Stimulated activated CD4-positive, alpha-beta T cell treated with anti-CD3 and anti-CD28 coated beads, Interleukin-2, amount 100 ng/mL, for 4 hours (primary cell): ENCODE results near the gene DNLZ.
"Not testable (repeated sequence)": the region's sequence is repeated elsewhere in the genome, so short reads cannot be mapped to it uniquely, and the experiment has no call there.

Source experiments
- DNase-seq: peaks from one replicate; pipeline ENCODE4 v3.0.0-alpha.2; 2020; ENCODE audit warnings: low read depth

DNLZ gene

DNA sequence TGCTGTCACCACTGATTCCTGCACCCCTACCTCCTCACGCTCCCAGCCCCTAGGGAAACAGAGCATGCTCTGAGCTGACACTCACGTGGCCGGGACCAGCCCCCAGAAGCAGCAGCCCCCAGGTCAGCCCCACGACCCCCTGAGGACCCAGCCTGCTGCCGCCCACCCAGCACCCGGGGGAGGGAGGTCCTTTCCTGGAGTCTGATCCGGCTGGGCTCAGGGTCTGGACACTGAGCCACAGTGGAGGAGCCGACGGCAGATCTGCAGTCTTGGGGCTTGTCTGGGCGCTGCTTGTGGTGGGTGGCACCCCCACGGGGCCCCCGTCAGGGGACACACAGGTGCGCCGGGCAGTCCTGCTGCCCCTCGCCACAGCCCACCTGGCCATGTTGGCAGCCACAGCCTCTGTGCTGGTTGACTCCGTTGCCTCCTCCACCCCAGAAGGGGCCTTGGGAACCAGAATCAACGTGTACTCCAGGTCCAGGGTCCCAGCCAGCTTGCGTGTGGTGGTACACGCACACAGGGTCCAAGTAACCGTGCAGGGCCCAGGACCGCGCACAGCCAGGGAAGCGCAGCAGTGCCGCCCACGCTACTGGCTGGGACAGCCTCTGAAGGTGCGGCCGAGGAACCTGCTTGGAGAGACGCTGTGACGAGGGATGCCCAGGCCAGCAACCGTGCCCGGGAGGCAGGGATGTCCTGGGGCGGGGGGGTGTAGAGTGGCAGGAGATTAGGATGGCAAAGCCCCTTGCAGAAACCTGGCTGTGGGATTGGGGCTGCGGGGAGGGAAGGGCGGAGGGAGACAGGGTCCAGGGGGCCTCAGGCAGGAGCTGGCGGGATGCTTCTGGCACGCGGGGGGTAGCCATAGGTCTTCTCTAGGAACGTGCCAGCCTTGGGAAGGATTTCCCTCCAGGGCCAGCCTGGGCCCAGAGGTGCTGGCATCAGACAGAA lies 3.5 kb downstream of the DNLZ start:
- no peak for DNase-seq

GRCh38 chr9:136358888-136359287 lies 4.7 kb downstream of the DNLZ start:
- DNase-seq: no peak

DNA sequence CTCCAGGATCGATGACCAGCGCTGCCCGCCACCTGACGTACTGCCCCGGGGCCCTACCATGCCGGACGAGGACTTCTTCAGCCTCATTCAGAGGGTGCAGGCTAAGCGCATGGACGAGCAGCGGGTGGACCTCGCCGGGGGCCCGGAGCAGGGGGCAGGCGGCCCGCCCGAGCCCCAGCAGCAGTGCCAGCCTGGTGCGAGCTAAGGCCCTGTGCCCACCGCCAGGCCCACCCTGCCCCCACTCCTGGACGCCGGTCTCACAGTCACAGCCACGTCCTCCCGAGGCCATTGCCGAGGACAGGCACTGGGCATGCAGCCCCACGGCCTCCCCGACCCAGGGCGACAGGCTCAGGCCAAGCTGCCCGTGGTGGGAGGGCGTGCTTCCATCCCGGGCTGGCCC lies 5.5 kb downstream of the DNLZ start:
- DNase-seq: no peak

GRCh38 chr9:136357202-136357725 lies 6.3 kb downstream of the DNLZ start:
- no peak for DNase-seq

- no peak for DNase-seq
These were observed 7.7 kb downstream of the DNLZ start for GRCh38 chr9:136355616-136356557.

- no peak for DNase-seq
These were observed 8.9 kb downstream of the DNLZ start for GRCh38 chr9:136354592-136355085.

- DNase-seq: no peak
These were observed 9.6 kb downstream of the DNLZ start for GRCh38 chr9:136353757-136354488.

DNA sequence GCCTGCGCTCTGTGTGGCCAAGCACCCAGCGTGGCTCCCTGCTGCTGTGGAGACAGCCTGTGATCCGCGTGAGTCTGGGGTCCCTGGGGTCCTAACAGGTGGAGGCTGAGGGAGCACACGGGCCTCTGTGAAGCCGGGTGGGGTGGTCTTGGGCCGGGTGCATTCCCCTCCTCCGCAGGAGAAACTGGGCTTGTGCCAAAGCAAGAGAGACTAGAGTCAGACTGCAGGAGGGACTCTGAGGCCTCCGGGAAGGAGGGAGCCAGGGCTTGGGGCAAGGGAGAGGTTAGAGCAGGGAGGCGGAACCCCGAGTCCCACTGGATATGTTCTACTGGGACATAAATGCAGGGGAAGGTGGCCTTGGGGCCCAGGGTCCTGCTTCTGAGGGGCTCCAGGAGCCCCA lies 10.5 kb downstream of the DNLZ start:
- DNase-seq: no peak

GRCh38 chr9:136352682-136353081 lies 10.9 kb downstream of the DNLZ start:
- no peak for DNase-seq

DNA sequence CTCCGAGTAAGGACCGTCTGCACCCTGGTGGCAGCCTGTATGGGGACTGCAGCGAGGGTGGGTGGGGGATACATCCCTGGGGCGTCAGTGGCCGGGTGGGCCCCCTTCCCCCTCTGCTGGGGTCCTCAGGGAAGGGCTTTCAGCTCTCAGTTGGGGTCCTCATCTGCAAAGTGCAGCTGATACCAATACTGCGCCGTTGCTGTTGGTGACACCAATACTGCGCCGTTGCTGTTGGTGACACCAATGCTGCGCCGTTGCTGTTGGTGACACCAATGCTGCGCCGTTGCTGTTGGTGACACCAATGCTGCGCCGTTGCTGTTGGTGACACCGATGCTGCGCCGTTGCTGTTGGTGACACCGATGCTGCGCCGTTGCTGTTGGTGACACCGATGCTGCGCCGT lies 11.7 kb downstream of the DNLZ start:
- not testable (repeated sequence) for DNase-seq

GRCh38 chr9:136351252-136351800 lies 12.2 kb downstream of the DNLZ start:
- no peak for DNase-seq

- no peak for DNase-seq
These were observed 14.0 kb downstream of the DNLZ start for GRCh38 chr9:136349546-136349945.

DNA sequence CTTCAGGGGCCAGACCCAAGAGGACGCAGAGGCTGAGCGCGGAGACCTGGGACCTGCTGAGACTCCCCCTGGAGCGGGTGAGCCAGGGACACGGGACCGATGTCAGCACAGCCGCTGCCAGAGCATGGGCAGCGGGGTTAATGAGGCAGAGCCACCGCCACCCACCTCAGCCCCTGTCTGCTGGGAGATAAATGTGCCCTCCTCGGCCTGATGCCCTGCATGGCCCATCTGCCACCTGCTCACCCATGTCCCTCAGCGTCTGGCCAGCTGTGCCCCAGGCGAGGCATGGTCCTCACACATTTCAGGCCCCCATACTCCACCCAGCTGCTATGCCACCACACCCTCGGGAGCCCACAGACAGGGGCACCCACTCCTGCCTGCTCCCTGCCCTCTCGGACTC lies 14.9 kb downstream of the DNLZ start:
- no peak for DNase-seq

DNA sequence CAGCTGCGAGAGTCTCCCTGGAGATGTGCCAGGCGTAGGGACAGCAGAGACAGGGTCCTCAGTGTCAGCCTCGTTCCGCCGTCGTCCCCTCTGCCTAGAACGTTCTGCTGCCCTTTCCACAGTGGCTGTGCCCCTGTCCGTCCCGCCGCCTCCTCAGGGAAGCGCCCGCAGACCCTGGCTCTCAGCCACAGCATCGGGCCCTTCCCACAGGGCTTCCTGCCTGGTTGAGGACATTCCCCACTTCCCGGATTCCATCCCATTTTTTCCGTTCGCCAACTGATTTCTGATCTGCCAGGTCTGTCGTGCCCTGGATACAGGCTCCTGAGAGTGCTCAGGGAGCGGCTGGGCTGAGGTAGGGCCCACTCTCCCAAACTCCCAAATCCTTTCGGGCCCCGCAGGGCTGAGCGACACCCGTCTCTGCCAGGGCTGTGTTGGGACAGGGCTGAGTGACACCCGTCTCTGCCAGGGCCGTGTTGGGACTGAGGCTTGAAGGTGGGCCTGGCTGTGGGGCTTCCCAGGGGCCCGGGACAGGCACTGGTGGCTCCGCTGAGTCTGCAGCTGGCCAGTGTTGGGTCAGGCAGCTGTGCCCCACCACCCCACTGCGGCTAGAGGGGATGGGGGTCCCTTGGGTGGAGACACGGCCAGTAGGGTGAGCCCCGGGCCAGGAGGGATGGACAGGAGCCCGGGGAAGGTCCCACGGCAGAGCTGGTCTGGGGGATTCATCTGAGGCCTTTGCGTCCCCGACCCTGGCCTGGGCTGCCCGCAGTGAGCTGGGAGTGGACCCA lies 15.9 kb downstream of the DNLZ start:
- no peak for DNase-seq

- DNase-seq: no peak
These were observed 16.5 kb downstream of the DNLZ start for GRCh38 chr9:136346927-136347465.

- no peak for DNase-seq
These were observed 17.4 kb downstream of the DNLZ start for GRCh38 chr9:136346157-136346481.

- DNase-seq: no peak
These were observed 18.0 kb downstream of the DNLZ start for GRCh38 chr9:136345281-136346156.

DNA sequence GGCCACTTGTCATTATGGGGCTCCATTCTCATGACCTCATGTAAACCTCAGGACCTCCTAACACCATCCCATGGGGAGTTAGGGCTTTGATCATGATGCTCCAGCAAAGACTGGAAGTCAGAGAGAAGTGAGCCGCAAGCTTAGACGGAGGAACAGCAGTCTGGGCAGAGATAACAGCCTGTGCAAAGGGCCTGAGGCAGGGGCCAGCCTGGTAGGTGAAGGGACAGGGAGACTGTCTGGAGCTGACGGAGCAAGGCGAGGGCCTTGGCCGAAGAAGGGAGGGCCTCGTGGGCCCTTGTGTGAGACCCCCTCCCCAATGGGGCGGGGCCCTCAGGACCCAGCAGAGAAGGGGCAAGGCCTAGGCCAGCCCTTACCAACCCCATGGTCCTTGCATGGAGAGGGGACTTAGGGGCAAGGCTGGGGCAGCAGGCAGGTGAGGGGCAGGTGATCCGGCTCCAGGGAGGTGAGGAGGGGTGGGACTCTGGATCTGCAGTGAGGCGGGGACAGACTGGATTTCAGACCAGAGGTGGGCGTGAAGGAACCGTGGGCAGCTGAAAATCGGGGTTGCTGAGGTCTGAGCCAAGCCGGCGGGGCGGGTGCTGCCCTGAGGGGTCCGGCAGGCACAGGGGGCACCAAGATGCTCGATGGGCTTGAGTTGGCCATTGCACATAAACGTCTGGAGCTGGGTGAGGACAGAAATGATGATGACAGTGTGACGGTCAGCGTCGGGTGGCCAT lies 18.8 kb downstream of the DNLZ start:
- no peak for DNase-seq

DNA sequence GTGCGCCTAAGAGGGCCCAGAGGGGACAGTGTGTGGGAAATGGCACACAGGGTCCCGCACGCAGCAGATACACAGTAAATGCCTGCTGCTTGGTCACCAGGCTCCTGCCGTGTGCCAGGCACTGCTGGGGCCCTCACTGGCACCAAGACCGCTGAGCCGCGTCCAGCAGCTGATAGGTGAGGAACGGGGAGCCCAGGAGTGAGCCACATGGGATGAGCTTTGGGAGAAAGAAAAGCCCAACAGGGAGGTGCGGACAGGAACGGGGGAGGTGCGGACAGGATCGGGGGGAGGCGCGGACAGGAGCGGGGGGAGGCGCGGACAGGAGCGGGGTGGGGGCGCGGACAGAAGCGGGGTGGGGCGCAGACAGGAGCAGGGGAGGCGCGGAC lies 19.7 kb downstream of the DNLZ start:
- no peak for DNase-seq
